Endodermal cell (in vitro differentiated cells): ENCODE data around the gene HOXD9. TPM values are rescaled to one million over a fixed set of nuclear protein-coding genes. Genes with fewer than 3 reads are reported as not detected.
A peak's percentile ranks its signal among the peaks of the same experiment; 100 is the strongest.

Experiments used
- DNase-seq: peaks from one replicate; pipeline ENCODE4 v3.0.0-alpha.2; 2017
- H3K27ac ChIP-seq: 2 replicates; pipeline ENCODE4 v1.5.1; 2013; ENCODE audit warnings: mild to moderate bottlenecking, low read depth, low read length, moderate library complexity
- H3K27me3 ChIP-seq: 2 replicates; pipeline ENCODE4 v1.6.1; 2013; ENCODE audit warnings: mild to moderate bottlenecking, low read length, moderate library complexity; ENCODE audit not compliant: insufficient read depth, control insufficient read depth, poor library complexity, severe bottlenecking
- H3K36me3 ChIP-seq: 2 replicates; pipeline ENCODE4 v1.7.0; 2013; ENCODE audit warnings: mild to moderate bottlenecking, low read length, moderate library complexity; ENCODE audit not compliant: control insufficient read depth, insufficient read depth
- H3K4me1 ChIP-seq: one replicate; pipeline ENCODE4 v1.7.0; 2013; ENCODE audit warnings: low read length; ENCODE audit not compliant: control insufficient read depth, insufficient read depth
- H3K4me3 ChIP-seq: 2 replicates; pipeline ENCODE4 v1.5.1; 2013; ENCODE audit warnings: mild to moderate bottlenecking, low read length, moderate library complexity
- H3K9ac ChIP-seq: 2 replicates; pipeline ENCODE4 v1.6.1; 2013; ENCODE audit warnings: mild to moderate bottlenecking, low read length, moderate library complexity; ENCODE audit not compliant: poor library complexity, severe bottlenecking; ENCODE audit errors: extremely low read depth
- H3K9me3 ChIP-seq: 2 replicates; pipeline ENCODE4 v1.6.1; 2013; ENCODE audit warnings: mild to moderate bottlenecking, low read length, moderate library complexity; ENCODE audit not compliant: control insufficient read depth
- H3K27ac Mint-ChIP-seq: 2 replicates; pipeline ENCODE4 v1.8.0; 2020; ENCODE audit warnings: mixed read lengths
- H3K27me3 Mint-ChIP-seq: 2 replicates; pipeline ENCODE4 v1.8.0; 2021; ENCODE audit warnings: mild to moderate bottlenecking, mixed read lengths; ENCODE audit not compliant: insufficient read depth
- H3K36me3 Mint-ChIP-seq: 2 replicates; pipeline ENCODE4 v1.8.0; 2020; ENCODE audit warnings: low read depth, mixed read lengths
- H3K4me1 Mint-ChIP-seq: 2 replicates; pipeline ENCODE4 v1.8.0; 2020; ENCODE audit warnings: mixed read lengths
- H3K4me3 Mint-ChIP-seq: 2 replicates; pipeline ENCODE4 v1.8.0; 2020; ENCODE audit warnings: mild to moderate bottlenecking, moderate library complexity, mixed read lengths
- H3K9me3 Mint-ChIP-seq: 2 replicates; pipeline ENCODE4 v1.8.0; 2020; ENCODE audit warnings: mild to moderate bottlenecking, mixed read lengths
- WGBS, 2 experiments: methylation state at CpG; one replicate each; pipeline versions ENCODE4 v1.1.5 to v1.1.7; 2013; ENCODE audit warnings: missing lambda C conversion rate in 2 of 2, mixed read lengths in 1 of 2; ENCODE audit not compliant: insufficient coverage in 1 of 2, insufficient read length in 1 of 2; 5-methylcytosine and 5-hydroxymethylcytosine counted together
- total RNA-seq, 2 donors: library from RNA; stranded (reverse); fragmentation: NEBNext Ultra II Directional in 1 of 2; extraction: Animal tissue kit (Norgen Biotek cat#: 25700) in 1 of 2; gene quantifications; 2 replicates in 1 of 2; 3 replicates in 1 of 2; pipeline ENCODE4 v1.2.1, GENCODE V29; 2021
- TF ChIP-seq, protein P1 (sequence below): fragments of 200-600 bp; sonication (generic); conservative IDR thresholded peaks from 2 replicates; pipeline ENCODE4 v1.5.0; 2021; ENCODE audit warnings: antibody characterized with exemption, mild to moderate bottlenecking

HOXD9 gene
- total RNA-seq, 2 donors from 2014 or later: not detected

DNA sequence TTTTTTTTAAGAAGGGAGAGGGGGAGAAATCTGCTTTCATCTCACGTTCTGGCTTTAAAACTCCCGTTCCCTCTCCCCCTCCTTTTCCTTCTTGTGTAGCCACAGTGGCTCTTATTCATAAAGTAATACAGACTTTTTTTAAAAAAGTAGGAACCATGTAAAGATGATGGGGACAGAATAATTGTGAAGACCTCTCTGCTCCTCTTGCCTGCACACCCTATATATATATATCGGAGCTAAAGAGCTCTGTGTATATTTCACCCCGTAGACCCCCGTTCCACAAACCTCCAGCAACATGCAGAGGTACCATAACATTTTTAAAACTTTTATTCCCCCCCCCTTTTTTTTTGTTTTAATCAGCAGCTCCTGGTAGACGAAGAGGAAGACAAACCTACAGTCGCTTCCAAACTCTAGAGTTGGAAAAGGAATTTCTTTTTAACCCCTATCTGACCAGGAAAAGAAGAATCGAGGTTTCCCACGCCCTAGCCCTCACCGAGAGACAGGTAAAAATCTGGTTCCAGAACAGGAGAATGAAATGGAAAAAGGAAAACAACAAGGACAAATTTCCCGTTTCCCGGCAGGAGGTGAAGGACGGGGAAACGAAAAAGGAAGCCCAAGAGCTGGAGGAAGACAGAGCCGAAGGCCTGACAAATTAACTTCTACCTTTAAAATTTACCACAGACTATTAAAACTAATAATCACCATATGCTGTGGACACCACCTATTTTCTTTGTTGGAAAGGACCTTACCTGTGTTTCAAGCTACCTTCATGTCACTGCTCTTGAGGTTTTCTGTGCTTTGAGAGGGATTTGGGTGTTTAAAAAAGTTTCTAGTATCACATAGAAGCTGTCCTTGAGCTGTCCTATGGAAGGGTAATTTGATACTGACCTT is 8.7 kb downstream of the HOXD9 start:
- no peak overlapping the region for H3K27ac ChIP-seq
- peaks cover 12% of the 10 kb centered on the region for H3K4me1 Mint-ChIP-seq
- H3K9me3 ChIP-seq: no peaks in the 10 kb centered on the region
- H3K27ac Mint-ChIP-seq: no peak overlapping the region
- DNase-seq: no peak
- no peak overlapping the region for H3K9ac ChIP-seq
- H3K9me3 Mint-ChIP-seq: no peaks in the 10 kb centered on the region
- no peaks in the 10 kb centered on the region for H3K4me1 ChIP-seq
- H3K27me3 Mint-ChIP-seq: peaks cover 96% of the 10 kb centered on the region
- H3K27me3 ChIP-seq: peaks cover 100% of the 10 kb centered on the region
- TF ChIP-seq, protein P1, sequence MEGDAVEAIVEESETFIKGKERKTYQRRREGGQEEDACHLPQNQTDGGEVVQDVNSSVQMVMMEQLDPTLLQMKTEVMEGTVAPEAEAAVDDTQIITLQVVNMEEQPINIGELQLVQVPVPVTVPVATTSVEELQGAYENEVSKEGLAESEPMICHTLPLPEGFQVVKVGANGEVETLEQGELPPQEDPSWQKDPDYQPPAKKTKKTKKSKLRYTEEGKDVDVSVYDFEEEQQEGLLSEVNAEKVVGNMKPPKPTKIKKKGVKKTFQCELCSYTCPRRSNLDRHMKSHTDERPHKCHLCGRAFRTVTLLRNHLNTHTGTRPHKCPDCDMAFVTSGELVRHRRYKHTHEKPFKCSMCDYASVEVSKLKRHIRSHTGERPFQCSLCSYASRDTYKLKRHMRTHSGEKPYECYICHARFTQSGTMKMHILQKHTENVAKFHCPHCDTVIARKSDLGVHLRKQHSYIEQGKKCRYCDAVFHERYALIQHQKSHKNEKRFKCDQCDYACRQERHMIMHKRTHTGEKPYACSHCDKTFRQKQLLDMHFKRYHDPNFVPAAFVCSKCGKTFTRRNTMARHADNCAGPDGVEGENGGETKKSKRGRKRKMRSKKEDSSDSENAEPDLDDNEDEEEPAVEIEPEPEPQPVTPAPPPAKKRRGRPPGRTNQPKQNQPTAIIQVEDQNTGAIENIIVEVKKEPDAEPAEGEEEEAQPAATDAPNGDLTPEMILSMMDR: no peak
- no peaks in the 10 kb centered on the region for H3K36me3 Mint-ChIP-seq
- H3K4me3 Mint-ChIP-seq: no peak overlapping the region
- 13 to 17% methylated on average over 10 to 13 of the region's 15 CpGs for WGBS, 2 experiments
- H3K36me3 ChIP-seq: no peaks in the 10 kb centered on the region
- no peak overlapping the region for H3K4me3 ChIP-seq

DNA sequence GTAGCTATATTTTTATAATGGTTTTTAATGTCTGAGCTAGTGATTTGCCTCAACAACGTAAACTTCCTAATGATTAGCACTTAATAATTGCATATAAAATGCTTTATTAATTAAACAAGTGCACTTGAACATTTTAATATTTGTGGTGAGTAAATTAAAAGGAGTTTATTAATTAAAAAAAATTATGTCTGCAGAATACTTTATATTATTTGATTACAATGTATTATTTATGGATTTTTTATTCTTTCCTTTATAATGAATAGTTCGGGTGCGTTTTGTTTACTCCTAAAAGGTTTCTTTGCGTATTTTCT is 9.3 kb downstream of the HOXD9 start:
- H3K4me3 Mint-ChIP-seq: no peak overlapping the region
- Histone ChIP-seq H3K9me3 (no peaks in the 10 kb centered on the region), H3K4me1 (peaks cover under 1% of the 10 kb centered on the region), H3K27ac (no peak overlapping the region), H3K9ac (no peak overlapping the region), H3K36me3 (no peaks in the 10 kb centered on the region), H3K4me3 (no peak overlapping the region), H3K27me3 (peaks cover 100% of the 10 kb centered on the region)
- no peak for DNase-seq
- no peaks in the 10 kb centered on the region for H3K9me3 Mint-ChIP-seq
- H3K36me3 Mint-ChIP-seq: no peaks in the 10 kb centered on the region
- H3K4me1 Mint-ChIP-seq: peaks cover 12% of the 10 kb centered on the region
- H3K27me3 Mint-ChIP-seq: peaks cover 96% of the 10 kb centered on the region
- H3K27ac Mint-ChIP-seq: no peak overlapping the region
- TF ChIP-seq, protein P1: no peak
- 30% methylated on average over 3 of the region's 4 CpGs; no CpG with 5 or more reads in 1 of the 2 experiments for WGBS, 2 experiments

DNA sequence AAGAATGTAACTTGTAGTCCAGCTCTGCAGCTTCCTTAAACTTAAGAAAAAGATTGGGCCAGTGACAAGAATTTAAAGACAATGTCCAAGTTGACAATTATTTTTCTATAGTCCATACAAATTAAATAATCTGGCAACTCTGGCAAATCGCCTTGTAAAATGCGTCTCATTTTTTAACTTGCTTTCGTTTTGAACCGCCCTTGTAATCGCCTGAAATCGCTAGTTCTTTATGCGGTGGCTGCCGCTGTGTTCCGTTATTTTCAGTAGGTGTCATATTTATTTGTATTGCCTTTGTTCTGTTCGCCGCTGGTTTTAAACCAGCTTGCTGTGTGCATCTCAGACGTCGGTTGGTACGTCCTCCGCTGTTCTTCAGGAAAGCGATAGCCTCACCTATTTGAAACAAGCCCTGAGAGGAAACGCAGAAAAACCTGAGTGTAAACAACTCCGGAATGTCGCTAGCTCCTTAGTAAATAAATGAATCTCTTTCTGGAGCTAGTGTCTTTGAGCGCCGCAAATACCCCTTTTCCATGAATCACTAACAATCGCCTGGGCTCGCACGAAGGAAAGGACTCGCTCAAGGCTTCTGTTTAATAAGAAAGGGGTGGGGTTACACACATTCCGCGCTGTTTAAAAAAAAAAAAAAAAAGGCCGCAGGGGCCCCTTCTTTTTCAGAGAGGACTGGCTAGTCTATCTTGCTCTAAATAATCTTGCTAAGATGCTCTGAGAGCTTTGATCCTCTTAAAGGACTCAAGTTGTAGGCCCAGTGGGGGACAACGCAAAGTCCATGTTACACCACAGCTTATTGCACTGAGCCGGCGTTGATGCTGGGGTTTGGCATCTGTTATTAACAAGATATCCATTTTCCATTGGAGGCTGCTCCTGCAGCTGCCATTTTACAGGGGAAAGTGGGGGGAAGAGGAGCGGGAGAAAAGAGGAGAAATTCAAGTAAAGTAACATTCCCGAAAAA is 10.0 kb downstream of the HOXD9 start:
- H3K9me3 Mint-ChIP-seq: no peaks in the 10 kb centered on the region
- no peaks in the 10 kb centered on the region for H3K36me3 Mint-ChIP-seq
- H3K27ac Mint-ChIP-seq: no peak overlapping the region
- TF ChIP-seq, protein P1: no peak
- Histone ChIP-seq H3K27me3 (peaks cover 100% of the 10 kb centered on the region), H3K4me3 (no peak overlapping the region), H3K27ac (no peak overlapping the region), H3K9me3 (no peaks in the 10 kb centered on the region), H3K36me3 (no peaks in the 10 kb centered on the region), H3K4me1 (peaks cover 3% of the 10 kb centered on the region), H3K9ac (no peak overlapping the region)
- H3K27me3 Mint-ChIP-seq: peaks cover 96% of the 10 kb centered on the region
- H3K4me1 Mint-ChIP-seq: peaks cover 12% of the 10 kb centered on the region
- 2 to 4% methylated on average over 21 to 33 of the region's 33 CpGs for WGBS, 2 experiments
- no peak overlapping the region for H3K4me3 Mint-ChIP-seq
- peak; percentile 53 for DNase-seq
